NB4 (cell line): ENCODE measurements around the gene CCL26.
"Not testable (repeated sequence)": the region's sequence is repeated elsewhere in the genome, so short reads cannot be mapped to it uniquely, and the experiment has no call there.

Experiments
- DNase-seq: peaks from one replicate; pipeline ENCODE4 v3.0.0; 2010; ENCODE audit warnings: low read depth
- H3K4me3 ChIP-seq: one replicate; pipeline ENCODE4 v1.5.1; 2011; ENCODE audit warnings: mild to moderate bottlenecking, low read depth, low read length, moderate library complexity
- CTCF ChIP-seq: IDR thresholded peaks from one replicate; pipeline ENCODE4 v1.5.1; 2012; ENCODE audit warnings: low read depth, low read length
- MAX ChIP-seq: IDR thresholded peaks from 2 replicates; pipeline ENCODE4 v1.6.1; 2011; ENCODE audit warnings: low read depth, low read length
- MYC ChIP-seq: IDR thresholded peaks from 2 replicates; pipeline ENCODE4 v1.6.1; 2011; ENCODE audit warnings: low read depth, low read length
- POLR2A ChIP-seq: IDR thresholded peaks from 2 replicates; pipeline ENCODE4 v1.6.1; 2011; ENCODE audit warnings: mild to moderate bottlenecking; ENCODE audit not compliant: insufficient read length; ENCODE audit errors: extremely low read depth

CCL26 gene

GRCh38 chr7:75798770-75799169, 26.8 kb upstream of the CCL26 start:
- H3K4me3 ChIP-seq = no peak overlapping the region
- DNase-seq = no peak
- TF ChIP-seq MAX (no peak), POLR2A (no peak), CTCF (no peak), MYC (no peak)

- no peak for DNase-seq
- TF ChIP-seq MYC (no peak), CTCF (no peak), POLR2A (no peak), MAX (no peak)
- no peak overlapping the region for H3K4me3 ChIP-seq
Measured at GRCh38 chr7:75796420-75796819, 24.4 kb upstream of the CCL26 start.

GRCh38 chr7:75795831-75796285, 23.8 kb upstream of the CCL26 start:
- no peak overlapping the region for H3K4me3 ChIP-seq
- peak; percentile 72 for DNase-seq
- no peak for TF ChIP-seq CTCF
- no peak for TF ChIP-seq MAX
- no peak for TF ChIP-seq MYC
- TF ChIP-seq POLR2A = no peak

- DNase-seq = no peak
- no peak overlapping the region for H3K4me3 ChIP-seq
- TF ChIP-seq MYC (no peak), MAX (no peak), CTCF (no peak), POLR2A (no peak)
Measured at GRCh38 chr7:75793676-75794075, 21.7 kb upstream of the CCL26 start.

- not testable (repeated sequence) for DNase-seq, H3K4me3 ChIP-seq
Measured at GRCh38 chr7:75792567-75792966, 20.6 kb upstream of the CCL26 start.

- no peak for TF ChIP-seq CTCF
- no peak for TF ChIP-seq MAX
- no peak for TF ChIP-seq POLR2A
Measured at GRCh38 chr7:75789361-75789924, 17.4 kb upstream of the CCL26 start.

GRCh38 chr7:75788154-75788847, 16.3 kb upstream of the CCL26 start:
- DNase-seq, H3K4me3 ChIP-seq: not testable (repeated sequence)

More at GRCh38 chr7:75789361-75789924, 17.4 kb upstream of the CCL26 start:
- no peak overlapping the region for H3K4me3 ChIP-seq
- no peak for DNase-seq

GRCh38 chr7:75783058-75783457, 11.0 kb upstream of the CCL26 start:
- DNase-seq, H3K4me3 ChIP-seq: not testable (repeated sequence)

GRCh38 chr7:75780647-75781273, 8.7 kb upstream of the CCL26 start:
- H3K4me3 ChIP-seq, DNase-seq: not testable (repeated sequence)
